ENCODE data around the gene TRIM65. TPM values are rescaled to one million over a fixed set of nuclear protein-coding genes. Genes with fewer than 3 reads are reported as not detected.
A peak's percentile ranks its signal among the peaks of the same experiment; 100 is the strongest.

The TRIM65 gene
- total and polyA plus RNA-seq, 2 of the 4 experiments (the other 2 are of a cell fraction): 7.9 to 10.6 TPM

DNA sequence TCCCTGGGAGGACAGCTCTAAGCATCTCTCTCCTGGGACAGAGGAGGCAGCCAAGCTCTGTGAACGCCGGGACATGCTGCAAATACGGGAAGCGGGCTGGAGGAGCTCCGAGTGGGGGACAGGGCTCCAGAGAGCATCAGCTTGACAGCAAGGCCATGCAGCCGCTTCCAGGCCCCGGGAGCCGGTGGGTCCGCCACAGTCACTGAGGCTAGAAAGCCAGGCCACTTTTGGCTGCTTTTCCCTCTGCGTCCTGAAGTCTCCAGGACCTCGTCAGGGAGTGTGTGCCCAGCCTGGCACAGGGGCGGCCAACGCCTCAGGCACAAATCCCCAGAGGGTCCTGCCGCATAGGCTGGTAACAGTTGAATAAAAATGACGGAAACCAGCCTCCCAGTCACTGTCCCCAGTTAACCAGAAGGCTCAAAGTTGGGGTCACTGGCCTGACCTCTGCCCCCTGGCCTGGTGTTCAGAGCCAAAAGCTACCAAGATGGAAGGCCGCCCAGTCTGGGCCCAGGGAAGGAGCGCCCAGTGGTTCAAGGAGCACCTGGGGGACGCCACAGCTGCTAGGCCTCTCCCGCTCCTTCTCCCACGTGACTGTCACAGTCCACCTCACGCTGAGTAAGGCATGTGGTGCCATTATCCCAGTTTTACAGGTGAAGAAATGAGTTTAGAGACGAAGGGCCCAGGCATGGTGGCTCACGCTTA is 3.2 kb upstream of the TRIM65 start:
- intact Hi-C loops (cut with micrococcal nuclease) (loop anchor here (10.0 kb wide), 1 partner anchor 175 kb away; the partner anchor contains the start of genes GALR2, SRP68 and ZACN), dilution Hi-C loops (cut with HindIII; ENCODE audit: low sequenced_read_pairs, unreplicated experiment) (no loop called here), in situ Hi-C loops (cut with MboI; ENCODE audit: low sequenced_read_pairs) (loop anchor here (10.0 kb wide), 1 partner anchor 385 kb away; no protein-coding TSS in a partner anchor)
- peaks cover 30% of the 10 kb centered on the region for H3K36me3 ChIP-seq (ENCODE audit: control insufficient read depth, insufficient read depth, low read length)
- no peak overlapping the region for H2AFZ ChIP-seq (replicated peaks; ENCODE audit: low read length, poor library complexity)
- TF ChIP-seq RFX5 (IDR thresholded peaks at IDR 0.05; ENCODE audit: low read depth, low read length): no peak
- TF ChIP-seq MAZ (IDR thresholded peaks at IDR 0.05; ENCODE audit: borderline replicate concordance, low read depth, low read length): no peak
- TF ChIP-seq, protein P1, sequence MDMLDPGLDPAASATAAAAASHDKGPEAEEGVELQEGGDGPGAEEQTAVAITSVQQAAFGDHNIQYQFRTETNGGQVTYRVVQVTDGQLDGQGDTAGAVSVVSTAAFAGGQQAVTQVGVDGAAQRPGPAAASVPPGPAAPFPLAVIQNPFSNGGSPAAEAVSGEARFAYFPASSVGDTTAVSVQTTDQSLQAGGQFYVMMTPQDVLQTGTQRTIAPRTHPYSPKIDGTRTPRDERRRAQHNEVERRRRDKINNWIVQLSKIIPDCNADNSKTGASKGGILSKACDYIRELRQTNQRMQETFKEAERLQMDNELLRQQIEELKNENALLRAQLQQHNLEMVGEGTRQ (IDR thresholded peaks at IDR 0.05; ENCODE audit: low read depth, low read length): no peak
- H3K9me1 ChIP-seq (ENCODE audit: insufficient read depth, low read length): peaks cover 5% of the 10 kb centered on the region; the same call in 1 of the 2 replicates
- WGBS, 2 experiments (ENCODE audit: extremely low coverage in 2 of 2, insufficient read length in 1 of 2): 98% methylated on average over 11 of the region's 23 CpGs; no CpG with 5 or more reads in 1 of the 2 experiments
- no peak for ATAC-seq (ENCODE audit: low read depth)
- peaks cover 9% of the 10 kb centered on the region for H3K4me1 ChIP-seq (ENCODE audit: control insufficient read depth, insufficient read depth, low read length)
- peaks cover 16 to 36% of the 10 kb centered on the region in 2 experiments for H3K79me1 ChIP-seq (ENCODE audit: low read depth in 1 of 2, low read length in 2 of 2)
- H3K14ac ChIP-seq (replicated peaks; ENCODE audit: low read depth, low read length): no peak overlapping the region
- no peak overlapping the region for H3K18ac ChIP-seq (ENCODE audit: low read depth, low read length)
- no peak overlapping the region for H2BK20ac ChIP-seq (ENCODE audit: low read depth, low read length)
- H3K27me3 ChIP-seq (ENCODE audit: control insufficient read depth, insufficient read depth, low read length): no peaks in the 10 kb centered on the region
- H2BK120ac ChIP-seq (ENCODE audit: low read depth, low read length): no peak overlapping the region
- no peak overlapping the region for H2AK5ac ChIP-seq (ENCODE audit: low read depth, low read length)
- H2BK15ac ChIP-seq (ENCODE audit: low read depth, low read length): no peak overlapping the region
- H2BK5ac ChIP-seq (ENCODE audit: low read depth, low read length, poor library complexity, severe bottlenecking): no peak overlapping the region
- H3K4me2 ChIP-seq (ENCODE audit: low read depth, low read length): no peak overlapping the region
- POLR2A ChIA-PET (ENCODE audit: unreplicated experiment): no interaction called here
- H4K20me1 ChIP-seq (ENCODE audit: insufficient read depth, low read length): no peaks in the 10 kb centered on the region
- CTCF ChIA-PET: no interaction called here
- DNase-seq: no peak
- H3K4ac ChIP-seq (ENCODE audit: low read depth, low read length): no peak overlapping the region
- H3K4me3 ChIP-seq (ENCODE audit: insufficient read depth, low read depth, low read length): no peak overlapping the region
- no peak overlapping the region for H3K27ac ChIP-seq (ENCODE audit: insufficient read depth, low read length)
- no peak overlapping the region for H4K91ac ChIP-seq (ENCODE audit: insufficient read depth, low read depth, low read length)
- no TSS peak for BruUV-seq (replicated peaks)
- no peak overlapping the region for H4K8ac ChIP-seq (ENCODE audit: low read depth in 2 of 2, low read length in 2 of 2)
- no peak overlapping the region for H4K5ac ChIP-seq (ENCODE audit: low read depth, low read length)
- no peak overlapping the region for H3K9ac ChIP-seq (ENCODE audit: low read depth, low read length)
- H2AK9ac ChIP-seq (replicated peaks; ENCODE audit: low read depth, low read length, poor library complexity): peak overlapping the region; percentile 47
- no peaks in the 10 kb centered on the region for H3K9me3 ChIP-seq (ENCODE audit: control insufficient read depth, insufficient read depth, low read length)
- no peak overlapping the region for H3K23ac ChIP-seq (ENCODE audit: low read depth, low read length)
- no peak overlapping the region for H3K56ac ChIP-seq (ENCODE audit: extremely low read depth, insufficient read depth, low read length)

Measured in IMR-90 (cell line).